SU-DHL-6 (cell line): ENCODE measurements around the gene GPRASP3.

ENCODE experiments used
- CTCF ChIP-seq: fragments of 200-600 bp; sonication (generic); IDR thresholded peaks from one replicate; pipeline ENCODE4 v1.5.1; 2017; ENCODE audit warnings: antibody characterized with exemption, mild to moderate bottlenecking, low read length, moderate library complexity; ENCODE audit not compliant: insufficient read depth, poor library complexity, severe bottlenecking
- EZH2phosphoT487 ChIP-seq: fragments of 200-600 bp; sonication (generic), shearing (Covaris generic); conservative IDR thresholded peaks from 2 replicates; pipeline ENCODE4 v1.6.1; 2018; ENCODE audit warnings: mild to moderate bottlenecking, antibody characterized with exemption, low read length, moderate library complexity, mixed read lengths

DNA sequence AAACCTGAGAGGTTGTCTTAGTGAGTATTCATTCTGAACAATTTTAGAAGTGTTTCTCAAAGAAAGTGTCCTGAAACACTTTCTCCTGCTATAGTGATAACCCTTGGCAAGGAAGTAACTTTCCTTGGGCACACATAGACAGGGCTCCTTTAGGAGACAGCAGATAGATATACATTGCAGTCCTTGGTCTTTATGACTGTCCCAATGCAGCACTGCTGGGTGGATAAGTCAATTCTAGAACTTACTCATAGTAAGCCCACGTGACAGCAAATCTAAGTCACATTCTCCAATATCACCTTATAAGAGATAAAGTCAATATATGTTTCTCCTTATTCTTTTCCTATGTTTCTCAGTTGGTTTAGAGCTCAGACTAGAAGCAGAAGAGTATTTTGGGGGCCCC, 46.7 kb downstream of the GPRASP3 start:
- TF ChIP-seq CTCF (no peak), EZH2phosphoT487 (no peak)
